Measurements from ENCODE around the gene CGAS.
"Not testable (repeated sequence)": the region's sequence is repeated elsewhere in the genome, so short reads cannot be mapped to it uniquely, and the experiment has no call there.

CGAS gene

DNA sequence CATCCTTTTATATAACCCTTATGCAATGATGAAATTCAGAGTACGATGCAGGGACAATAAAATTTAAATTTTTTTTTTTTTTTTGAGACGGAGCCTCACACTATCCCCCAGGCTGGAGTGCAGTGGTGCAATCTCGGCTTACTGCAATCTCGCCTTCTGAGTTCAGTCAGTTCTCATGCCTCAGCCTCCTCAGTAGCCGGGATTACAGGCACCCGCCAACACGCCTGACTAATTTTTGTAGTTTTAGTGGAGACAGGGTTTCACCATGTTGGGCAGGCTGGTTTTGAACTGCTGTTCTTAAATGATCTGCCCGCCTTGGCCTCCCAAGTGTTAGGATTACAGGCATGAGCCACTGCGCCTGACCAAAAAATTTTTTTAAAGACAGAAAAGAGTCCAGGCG is 24.6 kb upstream of the CGAS start:
- TF ChIP-seq, protein P1, sequence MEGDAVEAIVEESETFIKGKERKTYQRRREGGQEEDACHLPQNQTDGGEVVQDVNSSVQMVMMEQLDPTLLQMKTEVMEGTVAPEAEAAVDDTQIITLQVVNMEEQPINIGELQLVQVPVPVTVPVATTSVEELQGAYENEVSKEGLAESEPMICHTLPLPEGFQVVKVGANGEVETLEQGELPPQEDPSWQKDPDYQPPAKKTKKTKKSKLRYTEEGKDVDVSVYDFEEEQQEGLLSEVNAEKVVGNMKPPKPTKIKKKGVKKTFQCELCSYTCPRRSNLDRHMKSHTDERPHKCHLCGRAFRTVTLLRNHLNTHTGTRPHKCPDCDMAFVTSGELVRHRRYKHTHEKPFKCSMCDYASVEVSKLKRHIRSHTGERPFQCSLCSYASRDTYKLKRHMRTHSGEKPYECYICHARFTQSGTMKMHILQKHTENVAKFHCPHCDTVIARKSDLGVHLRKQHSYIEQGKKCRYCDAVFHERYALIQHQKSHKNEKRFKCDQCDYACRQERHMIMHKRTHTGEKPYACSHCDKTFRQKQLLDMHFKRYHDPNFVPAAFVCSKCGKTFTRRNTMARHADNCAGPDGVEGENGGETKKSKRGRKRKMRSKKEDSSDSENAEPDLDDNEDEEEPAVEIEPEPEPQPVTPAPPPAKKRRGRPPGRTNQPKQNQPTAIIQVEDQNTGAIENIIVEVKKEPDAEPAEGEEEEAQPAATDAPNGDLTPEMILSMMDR (IDR thresholded peaks at IDR 0.05; ENCODE audit: low read depth, low read length, missing control alignments): no peak
- no peak overlapping the region for H3K4me3 ChIP-seq (replicated peaks; ENCODE audit: low read depth, low read length)
- no peak for DNase-seq (ENCODE audit: extremely low read depth, low read depth)

GRCh38 chr6:73471686-73472290 is 19.7 kb upstream of the CGAS start:
- TF ChIP-seq, protein P1 (IDR thresholded peaks at IDR 0.05; ENCODE audit: low read depth, low read length, missing control alignments): no peak
- H3K4me3 ChIP-seq (replicated peaks; ENCODE audit: low read depth, low read length): no peak overlapping the region
- no peak for DNase-seq (ENCODE audit: extremely low read depth, low read depth)

GRCh38 chr6:73461537-73462350 is 9.6 kb upstream of the CGAS start, which contains the start of gene MTO1:
Gene MTO1 (plus strand): TSS chr6:73461737. CDS start chr6:73461855, 118 bp downstream.
- TF ChIP-seq, protein P1 (IDR thresholded peaks at IDR 0.05; ENCODE audit: low read depth, low read length, missing control alignments): no peak
- DNase-seq (ENCODE audit: extremely low read depth, low read depth): peak; percentile 64

DNA sequence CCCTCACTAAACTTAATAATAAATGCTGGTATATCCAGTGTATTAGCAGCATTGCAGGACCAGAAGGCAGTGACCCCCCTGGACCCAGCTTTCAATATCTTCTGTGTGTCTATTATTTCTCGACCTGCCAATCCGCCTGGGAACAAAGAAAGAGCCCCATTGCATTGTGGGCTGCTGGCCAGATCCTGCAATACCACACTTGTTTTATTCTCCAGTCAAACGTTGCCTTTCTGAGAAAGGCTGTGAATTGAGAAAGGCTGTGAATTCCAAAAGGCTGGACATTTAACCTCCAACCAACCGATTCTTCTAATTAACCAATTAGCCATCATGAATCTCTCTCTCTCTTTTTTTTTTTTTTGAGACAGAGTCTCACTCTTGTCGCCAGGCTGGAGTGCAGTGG is 8.0 kb upstream of the CGAS start:
- no peak for DNase-seq (ENCODE audit: extremely low read depth, low read depth)
- TF ChIP-seq, protein P1 (IDR thresholded peaks at IDR 0.05; ENCODE audit: low read depth, low read length, missing control alignments): no peak
- H3K4me3 ChIP-seq (replicated peaks; ENCODE audit: low read depth, low read length): no peak overlapping the region

More at GRCh38 chr6:73461537-73462350, 9.6 kb upstream of the CGAS start, which contains the start of gene MTO1:
- H3K4me3 ChIP-seq (replicated peaks; ENCODE audit: low read depth, low read length): peak within 1 kb of the TSS; percentile 100

- not testable (repeated sequence) for DNase-seq (ENCODE audit: extremely low read depth, low read depth); H3K4me3 ChIP-seq (replicated peaks; ENCODE audit: low read depth, low read length)
Measured at GRCh38 chr6:73459474-73459873, 7.4 kb upstream of the CGAS start.

DNA sequence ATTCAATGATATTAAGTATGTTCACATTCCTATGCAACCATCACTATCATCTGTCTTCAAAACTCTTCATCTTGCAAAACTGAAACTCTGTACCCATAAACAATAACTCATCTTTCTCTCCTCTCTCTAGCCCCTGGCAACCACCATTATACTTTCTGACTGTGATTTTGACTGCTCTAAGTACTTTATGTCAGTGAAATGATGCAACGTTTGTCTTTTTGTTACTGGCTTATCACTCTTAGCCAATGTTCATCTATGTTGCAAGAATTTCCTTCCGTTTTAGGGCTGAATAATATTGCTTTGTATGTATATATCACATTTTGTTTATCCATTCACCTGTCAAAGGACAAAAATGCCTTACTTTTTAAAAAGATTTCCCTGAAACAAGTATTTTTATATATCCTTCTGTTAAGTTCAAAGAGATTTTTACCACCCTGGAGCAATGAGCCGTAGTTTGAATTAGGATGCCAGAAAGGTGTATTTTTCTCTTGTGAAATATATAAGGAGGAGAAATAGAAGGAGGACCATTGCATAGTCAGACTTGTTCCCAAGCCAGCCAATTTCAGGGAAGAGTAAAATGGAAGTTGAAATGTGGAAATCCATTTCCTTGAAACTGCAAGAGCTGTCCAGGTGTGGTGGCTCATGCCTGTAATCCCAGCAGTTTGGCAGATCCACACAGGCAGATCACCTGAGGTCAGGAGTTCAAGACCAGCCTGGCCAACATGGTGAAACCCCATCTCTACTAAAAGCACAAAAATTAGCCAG is 4.0 kb upstream of the CGAS start:
- H3K4me3 ChIP-seq (replicated peaks; ENCODE audit: low read depth, low read length): no peak overlapping the region
- TF ChIP-seq, protein P1 (IDR thresholded peaks at IDR 0.05; ENCODE audit: low read depth, low read length, missing control alignments): no peak
- DNase-seq (ENCODE audit: extremely low read depth, low read depth): no peak
